ENCODE measurements around the gene RCBTB2. TPM values are rescaled to one million over a fixed set of nuclear protein-coding genes. Genes with fewer than 3 reads are reported as not detected.
"Not testable (repeated sequence)": the region's sequence is repeated elsewhere in the genome, so short reads cannot be mapped to it uniquely, and the experiment has no call there.

RCBTB2 gene
- total RNA-seq, 2 experiments from 2014 or later = 18.3 to 21.5 TPM

- POLR2A ChIA-PET = no interaction called here
- H3K4me3 Mint-ChIP-seq = no peak overlapping the region
- no peak for ATAC-seq (ENCODE audit: low read depth)
- no peaks in the 10 kb centered on the region for H3K27me3 Mint-ChIP-seq
- no peak for DNase-seq
- no peak overlapping the region for H3K27ac Mint-ChIP-seq
- H3K4me1 Mint-ChIP-seq = peaks cover 3% of the 10 kb centered on the region
- H3K36me3 Mint-ChIP-seq = peaks cover 58% of the 10 kb centered on the region
- no peaks in the 10 kb centered on the region for H3K9me3 Mint-ChIP-seq
These were observed 55.6 kb downstream of the RCBTB2 start for GRCh38 chr13:48477191-48477855.

GRCh38 chr13:48476686-48477085 is 56.2 kb downstream of the RCBTB2 start:
- Mint-ChIP-seq H3K4me1 (peaks cover 3% of the 10 kb centered on the region), H3K9me3 (no peaks in the 10 kb centered on the region), H3K27me3 (no peaks in the 10 kb centered on the region), H3K4me3 (no peak overlapping the region), H3K27ac (no peak overlapping the region), H3K36me3 (peaks cover 60% of the 10 kb centered on the region)
- DNase-seq (no peak), ATAC-seq (ENCODE audit: low read depth) (no peak)
- POLR2A ChIA-PET = no interaction called here

- DNase-seq (no peak), ATAC-seq (ENCODE audit: low read depth) (no peak)
- H3K9me3 Mint-ChIP-seq = no peaks in the 10 kb centered on the region
- peaks cover 59% of the 10 kb centered on the region for H3K36me3 Mint-ChIP-seq
- no peaks in the 10 kb centered on the region for H3K27me3 Mint-ChIP-seq
- H3K4me3 Mint-ChIP-seq = no peak overlapping the region
- POLR2A ChIA-PET = no interaction called here
- H3K27ac Mint-ChIP-seq = no peak overlapping the region
- peaks cover 3% of the 10 kb centered on the region for H3K4me1 Mint-ChIP-seq
These were observed 56.7 kb downstream of the RCBTB2 start for GRCh38 chr13:48476215-48476614.

DNA sequence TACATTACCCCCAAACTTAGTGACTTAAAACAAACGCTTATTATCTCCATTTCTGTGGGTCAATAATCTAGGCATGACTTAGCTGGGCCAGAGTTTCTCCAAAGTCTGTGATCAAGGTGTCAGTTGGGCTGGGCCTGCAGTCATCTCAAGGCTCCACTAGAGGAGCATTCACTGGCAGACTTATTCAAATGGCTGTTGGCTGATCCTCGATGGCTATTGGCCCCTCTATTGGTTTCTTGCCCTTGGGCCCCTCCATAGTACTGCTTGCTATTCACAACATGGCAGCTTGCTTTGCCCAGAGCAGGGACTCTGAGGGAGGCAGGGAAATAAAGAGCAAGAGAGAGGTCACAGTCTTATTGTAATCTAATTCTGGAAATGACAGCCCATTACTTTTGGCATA is 57.6 kb downstream of the RCBTB2 start:
- no peaks in the 10 kb centered on the region for H3K27me3 Mint-ChIP-seq
- no peaks in the 10 kb centered on the region for H3K9me3 Mint-ChIP-seq
- ATAC-seq (ENCODE audit: low read depth) = no peak
- H3K27ac Mint-ChIP-seq = peak overlapping the region; percentile 28
- H3K4me1 Mint-ChIP-seq = peaks cover 3% of the 10 kb centered on the region
- peaks cover 56% of the 10 kb centered on the region for H3K36me3 Mint-ChIP-seq
- H3K4me3 Mint-ChIP-seq = no peak overlapping the region
- no peak for DNase-seq
- POLR2A ChIA-PET = no interaction called here

- no peak for DNase-seq
- POLR2A ChIA-PET = no interaction called here
- peaks cover 69% of the 10 kb centered on the region for H3K36me3 Mint-ChIP-seq
These were observed 75.2 kb downstream of the RCBTB2 start for GRCh38 chr13:48457578-48458242.

DNA sequence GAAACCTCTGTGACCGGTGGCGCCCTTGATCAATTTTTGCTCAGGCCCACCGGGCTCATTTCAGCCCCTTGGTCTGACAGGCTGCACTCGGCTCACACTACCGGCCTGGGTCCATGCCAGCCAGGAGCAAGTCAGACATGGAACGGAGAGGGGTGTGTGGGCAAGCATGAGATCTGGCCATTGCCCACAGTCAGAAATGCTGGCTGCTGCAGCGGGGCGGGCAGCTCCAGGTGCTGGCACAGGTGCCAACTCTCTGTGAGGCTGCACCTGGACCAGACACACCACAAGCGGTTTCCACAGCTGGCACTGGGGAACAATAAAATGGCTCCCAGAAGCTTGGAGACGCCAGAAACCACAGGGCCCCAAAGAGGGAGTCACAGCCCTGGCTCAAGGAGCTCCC is 76.3 kb downstream of the RCBTB2 start:
- DNase-seq = no peak
- Mint-ChIP-seq H3K36me3 (peaks cover 72% of the 10 kb centered on the region), H3K9me3 (peaks cover 19% of the 10 kb centered on the region), H3K4me1 (peaks cover 15% of the 10 kb centered on the region), H3K27me3 (no peaks in the 10 kb centered on the region), H3K4me3 (no peak overlapping the region), H3K27ac (no peak overlapping the region)
- ATAC-seq (ENCODE audit: low read depth) = no peak
- POLR2A ChIA-PET = no interaction called here

More at GRCh38 chr13:48457578-48458242, 75.2 kb downstream of the RCBTB2 start:
- Mint-ChIP-seq H3K4me3 (no peak overlapping the region), H3K9me3 (peaks cover 12% of the 10 kb centered on the region), H3K27me3 (no peaks in the 10 kb centered on the region), H3K4me1 (peaks cover 8% of the 10 kb centered on the region), H3K27ac (no peak overlapping the region)
- no peak for ATAC-seq (ENCODE audit: low read depth)

GRCh38 chr13:48451196-48451595 is 81.7 kb downstream of the RCBTB2 start:
- H3K36me3 Mint-ChIP-seq = peaks cover 61% of the 10 kb centered on the region
- DNase-seq; H3K4me3 Mint-ChIP-seq; POLR2A ChIA-PET; ATAC-seq (ENCODE audit: low read depth); H3K27me3 Mint-ChIP-seq: not testable (repeated sequence)
- H3K27ac Mint-ChIP-seq = peak overlapping the region; percentile 27
- H3K9me3 Mint-ChIP-seq = peaks cover 33% of the 10 kb centered on the region
- H3K4me1 Mint-ChIP-seq = peaks cover 42% of the 10 kb centered on the region

- Mint-ChIP-seq H3K27ac (peak overlapping the region; percentile 72), H3K36me3 (peaks cover 54% of the 10 kb centered on the region)
- no peak for DNase-seq
These were observed 83.2 kb downstream of the RCBTB2 start for GRCh38 chr13:48449656-48450055.

GRCh38 chr13:48448959-48449614 is 83.8 kb downstream of the RCBTB2 start:
- Mint-ChIP-seq H3K9me3 (peaks cover 28% of the 10 kb centered on the region), H3K27ac (peak overlapping the region; percentile 72), H3K27me3 (no peaks in the 10 kb centered on the region), H3K4me1 (peaks cover 42% of the 10 kb centered on the region), H3K4me3 (peak overlapping the region; percentile 72), H3K36me3 (peaks cover 55% of the 10 kb centered on the region)
- ATAC-seq (ENCODE audit: low read depth) (peak; percentile 71), DNase-seq (no peak)
- POLR2A ChIA-PET = interaction anchor here (1.3 to 1.6 kb wide), 2 partner anchors 83 to 134 kb away, joined by 3 to 5 read pairs; partner anchors contain the start of gene RCBTB2

More at GRCh38 chr13:48449656-48450055, 83.2 kb downstream of the RCBTB2 start:
- POLR2A ChIA-PET = interaction anchor here (1.6 kb wide), 1 partner anchor 133 kb away, joined by 3 read pairs; no protein-coding TSS in a partner anchor
- ATAC-seq (ENCODE audit: low read depth) = no peak
- H3K27me3 Mint-ChIP-seq = no peaks in the 10 kb centered on the region
- H3K9me3 Mint-ChIP-seq = peaks cover 32% of the 10 kb centered on the region
- peak overlapping the region; percentile 72 for H3K4me3 Mint-ChIP-seq
- peaks cover 41% of the 10 kb centered on the region for H3K4me1 Mint-ChIP-seq

DNA sequence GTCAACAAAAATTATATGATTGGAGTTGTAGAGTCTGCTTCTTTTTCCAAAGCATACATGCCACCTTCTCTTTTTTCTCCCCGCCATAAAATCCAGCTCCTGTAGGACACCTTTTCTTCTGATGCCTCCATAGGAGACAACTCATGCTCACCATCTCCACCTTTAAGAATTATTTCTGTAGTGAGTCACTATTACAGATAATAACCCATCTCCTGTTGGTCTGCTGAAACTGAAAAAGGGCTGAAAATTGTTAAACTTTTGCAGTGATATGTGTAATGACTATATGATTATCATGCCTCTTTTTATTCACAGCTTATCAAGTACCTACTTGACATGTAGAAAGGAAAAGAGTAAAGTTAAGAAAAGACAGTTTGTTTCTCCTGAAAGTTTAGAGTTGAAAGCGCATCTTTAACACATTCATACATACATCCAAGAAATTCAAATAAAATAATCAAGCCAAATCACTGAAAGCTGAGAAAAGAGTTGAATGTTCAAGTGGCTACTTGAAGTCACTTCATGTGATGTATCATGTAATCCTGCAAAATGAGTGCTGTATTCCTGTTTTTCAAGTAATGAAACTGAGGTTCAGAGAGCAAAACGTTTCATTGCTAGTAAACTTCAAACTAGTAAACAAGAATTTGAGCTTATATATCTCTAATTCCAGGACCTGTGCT is 84.5 kb downstream of the RCBTB2 start:
- H3K4me1 Mint-ChIP-seq = peaks cover 47% of the 10 kb centered on the region
- POLR2A ChIA-PET = interaction anchor here (1.3 kb wide), 1 partner anchor 84 kb away, joined by 5 read pairs; the partner anchor contains the start of gene RCBTB2
- ATAC-seq (ENCODE audit: low read depth) = no peak

GRCh38 chr13:48446464-48446863 is 86.4 kb downstream of the RCBTB2 start:
- peaks cover 35% of the 10 kb centered on the region for H3K36me3 Mint-ChIP-seq
- ATAC-seq (ENCODE audit: low read depth) = no peak
- H3K4me1 Mint-ChIP-seq = peaks cover 36% of the 10 kb centered on the region
- DNase-seq = no peak
- no peak overlapping the region for H3K27ac Mint-ChIP-seq
- no peak overlapping the region for H3K4me3 Mint-ChIP-seq
- POLR2A ChIA-PET = no interaction called here
- peaks cover 14% of the 10 kb centered on the region for H3K9me3 Mint-ChIP-seq
- no peaks in the 10 kb centered on the region for H3K27me3 Mint-ChIP-seq

More for the DNA sequence above, 84.5 kb downstream of the RCBTB2 start:
- H3K27ac Mint-ChIP-seq = peak overlapping the region; percentile 70
- H3K27me3 Mint-ChIP-seq = no peaks in the 10 kb centered on the region
- no peak for DNase-seq
- peaks cover 26% of the 10 kb centered on the region for H3K9me3 Mint-ChIP-seq
- peaks cover 50% of the 10 kb centered on the region for H3K36me3 Mint-ChIP-seq
- peak overlapping the region; percentile 72 for H3K4me3 Mint-ChIP-seq

DNA sequence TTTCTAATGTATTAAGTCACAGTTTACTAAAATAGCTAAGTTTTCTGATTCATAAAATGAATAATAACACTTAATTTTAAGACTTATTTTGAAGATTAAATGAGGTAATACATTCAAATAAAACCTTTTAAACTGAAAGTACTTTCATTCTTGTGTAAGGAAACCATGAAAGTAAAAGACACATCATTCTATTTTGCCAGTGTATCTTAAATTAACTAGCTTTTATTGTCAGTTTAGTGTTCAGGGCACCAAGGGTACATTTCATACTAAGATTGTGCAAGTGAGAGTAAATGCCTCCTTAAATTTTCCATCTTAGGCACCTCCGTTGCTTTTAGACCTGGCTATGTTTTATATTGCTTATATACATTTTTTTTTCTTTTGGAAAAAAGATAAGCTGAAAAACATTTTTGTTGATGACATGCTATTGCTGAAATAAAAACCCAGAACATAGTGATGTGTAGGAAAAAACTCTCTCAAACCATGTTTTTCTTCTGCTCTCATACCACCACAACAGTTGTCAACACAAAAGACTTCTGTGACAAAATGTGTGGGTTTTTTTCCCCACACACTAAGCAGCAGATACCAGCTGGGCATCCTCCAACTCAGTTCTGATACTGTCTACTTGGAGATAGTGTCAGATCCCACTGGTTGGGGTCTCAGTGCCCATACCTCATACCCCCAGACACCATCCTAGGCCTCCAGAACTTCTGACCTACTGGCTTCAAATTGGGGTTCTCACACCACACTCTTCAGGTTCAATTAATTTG is 89.3 kb downstream of the RCBTB2 start:
- H3K9me3 Mint-ChIP-seq = no peaks in the 10 kb centered on the region
- ATAC-seq (ENCODE audit: low read depth) (peak; percentile 53), DNase-seq (no peak)
- peak overlapping the region; percentile 31 for H3K4me3 Mint-ChIP-seq
- no peaks in the 10 kb centered on the region for H3K27me3 Mint-ChIP-seq
- H3K4me1 Mint-ChIP-seq = peaks cover 17% of the 10 kb centered on the region
- H3K27ac Mint-ChIP-seq = peak overlapping the region; percentile 58
- POLR2A ChIA-PET = interaction anchor here (0.6 to 1.5 kb wide), 4 partner anchors 31 to 89 kb away, joined by 3 to 4 read pairs (median 4); partner anchors contain the start of gene RCBTB2
- H3K36me3 Mint-ChIP-seq = peaks cover 28% of the 10 kb centered on the region
